22Rv1 (cell line): Measurements from ENCODE around the gene C1QTNF1.

Experiments used
- CTCF ChIP-seq: fragments of 450-650 bp; IDR thresholded peaks from 2 replicates; pipeline ENCODE4 v1.5.1; 2017; ENCODE audit warnings: mild to moderate bottlenecking
- ZFX ChIP-seq: fragments of 450-650 bp; IDR thresholded peaks from 2 replicates; pipeline ENCODE4 v1.6.1; 2017; ENCODE audit warnings: antibody characterized with exemption, borderline replicate concordance

DNA sequence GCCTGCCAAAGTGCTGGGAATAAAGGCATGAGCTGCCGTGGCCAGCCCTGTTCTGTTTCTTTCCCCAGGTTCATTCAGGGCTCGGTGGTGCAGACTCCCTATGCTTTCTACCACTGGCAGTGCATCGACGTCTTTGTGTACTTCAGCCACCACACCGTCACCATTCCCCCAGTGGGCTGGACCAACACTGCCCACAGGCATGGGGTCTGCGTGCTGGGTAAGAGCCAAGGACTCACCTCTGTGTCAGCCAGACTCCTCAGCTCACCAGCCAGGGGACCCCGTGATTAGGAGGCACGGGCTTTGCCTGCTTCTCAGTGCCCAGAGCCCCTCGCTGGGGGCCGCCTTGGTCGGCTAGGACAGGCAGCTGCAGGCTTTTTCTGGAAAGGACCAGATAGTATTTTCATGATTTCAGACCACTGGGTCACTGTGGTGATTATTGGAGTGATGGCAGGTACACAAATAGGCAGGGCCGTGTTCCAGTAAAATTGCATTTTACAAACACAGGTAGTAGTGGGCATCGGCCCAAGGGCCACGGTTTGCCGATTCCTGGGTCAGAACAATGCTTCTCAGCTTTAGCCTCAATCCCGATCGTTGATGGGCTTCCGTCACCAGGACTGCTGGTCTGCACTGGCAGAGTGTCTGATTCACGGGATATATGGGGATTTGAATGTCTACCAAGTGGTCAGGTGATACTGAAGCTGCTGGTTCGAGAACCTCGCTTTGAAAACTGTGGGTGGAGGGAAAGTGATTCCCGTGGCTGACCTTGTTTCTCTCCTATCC, 55.6 kb downstream of the C1QTNF1 start:
- TF ChIP-seq CTCF (no peak), ZFX (no peak)
